GM12801 (cell line): Measurements from ENCODE around the gene AGBL1.

Experiments
- TF ChIP-seq, protein P1 (sequence below): IDR thresholded peaks from one replicate; pipeline ENCODE4 v1.5.1; 2011; ENCODE audit warnings: control low read depth; ENCODE audit not compliant: insufficient read length; ENCODE audit errors: extremely low read depth

AGBL1 gene

DNA sequence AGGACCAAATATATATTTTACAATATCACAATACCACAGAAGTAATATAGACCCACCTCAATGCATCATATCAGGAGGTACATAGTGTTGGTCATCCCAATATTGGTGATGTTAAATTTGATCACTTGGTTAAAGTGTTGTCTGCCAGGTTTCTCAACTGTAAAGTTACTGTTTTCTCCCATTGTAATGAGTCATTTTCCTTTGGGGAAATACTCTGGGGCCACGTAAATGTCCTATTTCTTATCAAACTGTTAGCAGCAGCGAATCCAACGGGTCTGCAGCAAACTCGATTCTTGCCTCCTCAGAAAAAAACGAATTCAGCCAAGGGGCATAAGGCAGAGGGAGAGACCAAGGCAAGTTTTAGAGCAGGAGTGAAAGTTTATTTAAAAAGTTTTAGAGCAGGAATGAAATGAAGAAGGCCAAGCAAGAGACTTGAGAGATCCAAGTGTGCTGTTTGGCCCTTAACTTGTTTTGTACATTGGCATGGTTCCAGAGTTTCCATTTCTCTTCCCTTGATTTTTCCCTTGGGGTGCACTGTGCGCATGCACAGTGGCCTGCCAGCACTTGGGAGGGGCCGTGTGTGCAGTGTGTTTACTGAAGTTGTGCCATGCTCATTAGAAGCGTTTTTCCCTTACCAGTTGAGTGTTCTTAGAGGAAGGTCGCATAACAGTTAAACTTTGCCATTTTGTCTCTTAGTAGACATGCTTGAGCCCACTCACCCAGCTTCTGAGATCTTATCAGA, 512.5 kb downstream of the AGBL1 start:
- TF ChIP-seq, protein P1, sequence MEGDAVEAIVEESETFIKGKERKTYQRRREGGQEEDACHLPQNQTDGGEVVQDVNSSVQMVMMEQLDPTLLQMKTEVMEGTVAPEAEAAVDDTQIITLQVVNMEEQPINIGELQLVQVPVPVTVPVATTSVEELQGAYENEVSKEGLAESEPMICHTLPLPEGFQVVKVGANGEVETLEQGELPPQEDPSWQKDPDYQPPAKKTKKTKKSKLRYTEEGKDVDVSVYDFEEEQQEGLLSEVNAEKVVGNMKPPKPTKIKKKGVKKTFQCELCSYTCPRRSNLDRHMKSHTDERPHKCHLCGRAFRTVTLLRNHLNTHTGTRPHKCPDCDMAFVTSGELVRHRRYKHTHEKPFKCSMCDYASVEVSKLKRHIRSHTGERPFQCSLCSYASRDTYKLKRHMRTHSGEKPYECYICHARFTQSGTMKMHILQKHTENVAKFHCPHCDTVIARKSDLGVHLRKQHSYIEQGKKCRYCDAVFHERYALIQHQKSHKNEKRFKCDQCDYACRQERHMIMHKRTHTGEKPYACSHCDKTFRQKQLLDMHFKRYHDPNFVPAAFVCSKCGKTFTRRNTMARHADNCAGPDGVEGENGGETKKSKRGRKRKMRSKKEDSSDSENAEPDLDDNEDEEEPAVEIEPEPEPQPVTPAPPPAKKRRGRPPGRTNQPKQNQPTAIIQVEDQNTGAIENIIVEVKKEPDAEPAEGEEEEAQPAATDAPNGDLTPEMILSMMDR, result no peak

DNA sequence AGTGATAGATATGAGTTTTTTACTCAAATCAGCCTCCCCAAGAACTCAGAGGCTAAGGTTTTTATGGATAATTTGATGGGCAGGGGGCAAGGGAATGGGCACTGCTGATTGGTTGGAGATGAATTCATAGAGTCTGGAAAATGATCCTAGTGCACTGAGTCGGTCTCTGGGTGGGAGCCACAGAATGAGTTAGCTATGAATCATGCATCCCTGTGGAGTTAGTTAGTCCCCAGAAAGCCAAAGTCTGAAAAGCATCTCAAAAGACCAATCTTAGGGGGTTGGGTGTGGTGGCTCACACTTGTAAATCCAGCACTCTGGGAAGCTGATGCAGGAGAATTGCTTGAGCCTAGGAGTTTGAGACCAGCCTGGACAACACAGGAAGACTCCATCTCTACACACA, 516.1 kb downstream of the AGBL1 start:
- TF ChIP-seq, protein P1, result no peak

DNA sequence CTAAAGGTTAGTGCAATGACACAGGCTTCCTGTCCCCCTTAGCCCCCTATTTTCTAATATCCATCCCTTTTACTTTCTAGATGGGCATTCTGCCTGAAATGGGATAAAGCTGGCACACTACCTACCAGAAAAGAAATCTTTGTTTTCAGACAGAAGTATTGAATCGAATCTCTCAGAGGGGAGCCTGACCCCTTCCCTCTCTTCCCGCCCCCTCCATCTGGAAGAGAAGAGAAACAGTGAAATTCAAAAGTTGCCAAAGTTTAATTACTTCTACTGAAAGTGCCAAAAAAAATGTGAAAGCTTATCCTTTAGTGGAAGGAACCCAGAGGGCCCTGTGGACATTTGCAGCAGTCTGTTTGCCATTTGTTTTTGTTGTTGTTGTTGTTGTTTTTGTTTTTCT, 523.8 kb downstream of the AGBL1 start:
- TF ChIP-seq, protein P1, result no peak

DNA sequence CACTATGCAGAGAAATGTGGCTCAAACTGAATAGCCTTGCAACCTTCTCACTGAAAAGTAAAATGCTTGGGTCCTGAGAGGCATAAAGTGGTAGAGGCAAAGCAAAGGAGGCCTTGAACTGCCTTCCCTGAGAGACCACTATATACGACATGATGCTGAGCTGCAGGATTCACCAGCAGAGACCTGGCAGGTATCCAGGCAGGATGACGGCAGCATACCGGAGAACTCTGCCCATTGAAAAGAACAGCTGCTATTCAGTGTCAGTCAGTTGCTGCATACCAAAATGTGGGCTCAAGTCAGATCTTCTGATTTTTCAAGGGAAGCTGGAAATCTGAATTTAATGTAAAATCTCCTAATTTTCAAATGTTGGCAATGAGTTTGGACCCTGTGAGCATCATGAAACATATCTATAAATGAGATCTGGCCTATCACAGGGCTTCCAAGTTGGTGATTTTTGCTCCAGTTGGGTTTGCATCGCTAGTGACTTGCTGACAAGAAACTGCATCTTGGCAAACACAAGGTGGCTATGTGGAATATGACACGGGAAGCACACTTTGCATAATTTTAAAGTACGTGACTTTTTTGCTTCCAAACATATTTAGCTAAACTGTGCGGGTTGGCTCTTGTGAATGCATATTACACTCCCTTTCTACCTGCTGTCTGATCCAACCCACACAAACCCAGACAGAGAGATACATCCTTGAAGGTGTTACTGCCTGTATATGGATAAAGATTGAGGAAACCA, 529.0 kb downstream of the AGBL1 start:
- TF ChIP-seq, protein P1, result no peak

DNA sequence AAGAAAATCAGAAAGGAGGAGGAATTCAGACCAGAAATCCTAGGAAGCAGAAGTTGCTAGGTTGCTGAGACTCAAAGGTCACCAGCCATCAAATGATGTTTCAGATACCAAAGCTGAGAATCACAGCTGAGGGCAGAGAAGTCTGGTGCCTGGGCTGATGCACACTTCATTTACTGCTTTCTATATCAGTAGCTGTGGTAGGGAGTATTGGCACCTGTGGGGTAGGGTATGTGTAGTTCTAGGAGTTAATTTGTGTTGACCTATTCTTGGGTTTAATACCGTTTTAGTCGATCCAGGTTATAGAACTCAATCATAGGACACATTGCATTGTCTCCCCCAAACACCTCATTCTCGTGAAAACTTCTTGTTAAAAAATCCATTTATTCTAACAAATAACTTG, 529.6 kb downstream of the AGBL1 start:
- TF ChIP-seq, protein P1, result no peak

DNA sequence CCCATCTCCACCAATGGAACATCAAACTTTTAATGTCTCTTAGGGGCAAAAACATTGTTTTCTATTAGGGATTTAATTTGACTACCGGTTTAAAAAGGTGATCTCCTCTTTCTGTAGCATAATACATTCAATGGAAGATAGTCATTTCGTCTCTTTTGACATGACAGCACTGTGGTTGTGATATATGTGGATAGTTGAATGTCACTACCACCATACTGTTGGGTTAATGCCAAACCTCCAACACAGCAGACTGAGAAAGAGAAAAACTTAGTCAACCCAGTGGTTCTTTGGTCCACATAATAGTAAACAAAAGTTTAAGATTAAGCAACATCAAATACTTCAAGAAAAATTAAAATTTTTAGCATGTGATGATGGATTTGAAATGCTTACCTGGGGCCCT, 530.4 kb downstream of the AGBL1 start:
- TF ChIP-seq, protein P1, result no peak

DNA sequence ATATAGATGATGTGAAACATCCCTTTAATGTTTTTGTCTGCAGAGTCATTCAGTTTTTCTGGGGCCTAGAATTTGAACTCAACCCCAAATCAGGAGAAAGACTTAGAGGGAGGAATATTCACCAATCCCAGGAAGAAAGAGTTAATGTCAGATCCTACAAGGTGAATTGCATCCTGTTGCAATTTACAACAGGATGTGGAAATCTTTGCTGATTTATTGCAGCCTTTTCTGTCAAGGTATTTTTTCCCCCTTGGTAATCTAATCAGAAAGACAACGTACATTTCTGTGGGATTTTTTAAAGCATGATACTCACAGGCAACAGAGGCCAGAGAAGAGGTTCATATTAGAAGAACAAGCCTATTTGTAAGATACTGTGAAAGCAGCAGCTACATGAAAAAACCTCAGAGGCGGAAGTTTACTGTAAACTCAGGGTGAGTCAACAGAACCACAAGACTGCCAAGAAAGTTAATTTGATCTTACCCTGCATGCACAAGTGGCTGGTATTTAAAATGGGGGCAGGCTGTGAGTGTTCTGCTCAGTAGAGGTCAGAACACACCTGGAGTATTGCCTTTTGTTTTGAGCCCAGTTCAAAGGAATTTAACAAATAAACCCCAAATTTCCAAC, 531.9 kb downstream of the AGBL1 start:
- TF ChIP-seq, protein P1, result no peak
